SU-DHL-6 (cell line): Measurements from ENCODE around the gene CDSN.

Experiments
- H2AFZ ChIP-seq: fragments of 200-600 bp; sonication (generic); 2 replicates; pipeline ENCODE4 v1.6.1; 2014; ENCODE audit warnings: low read depth, mild to moderate bottlenecking, moderate library complexity, mixed read lengths, antibody characterized with exemption, low read length; ENCODE audit not compliant: severe bottlenecking
- H3F3A ChIP-seq: fragments of 200-600 bp; shearing (Covaris generic); 2 replicates; pipeline ENCODE4 v1.6.0; 2016; ENCODE audit warnings: antibody characterized with exemption, mild to moderate bottlenecking; ENCODE audit not compliant: insufficient read depth
- H3K27ac ChIP-seq: fragments of 200-600 bp; sonication (generic); 2 replicates; pipeline ENCODE4 v1.5.1; 2016; ENCODE audit warnings: low read depth, mild to moderate bottlenecking, low read length, moderate library complexity, mixed read lengths
- H3K27me3 ChIP-seq: fragments of 200-600 bp; sonication (generic), shearing (Covaris generic); 2 replicates; pipeline ENCODE4 v1.6.0; 2014; ENCODE audit warnings: mild to moderate bottlenecking, low read length
- H3K36me3 ChIP-seq: fragments of 200-600 bp; sonication (generic); 2 replicates; pipeline ENCODE4 v1.6.1; 2014; ENCODE audit warnings: mild to moderate bottlenecking, low read length, mixed read lengths
- H3K4me2 ChIP-seq: fragments of 300-600, 200-600 bp; shearing (Covaris generic), sonication (generic); 2 replicates; pipeline ENCODE4 v1.6.0; 2014; ENCODE audit warnings: low read length, low read depth, mild to moderate bottlenecking; ENCODE audit not compliant: poor library complexity, severe bottlenecking
- H3K4me3 ChIP-seq: fragments of 200-600 bp; sonication (generic); 2 replicates; pipeline ENCODE4 v1.5.1; 2014; ENCODE audit warnings: antibody characterized with exemption, low read length, mild to moderate bottlenecking, mixed read lengths; ENCODE audit not compliant: insufficient read depth, poor library complexity, severe bottlenecking
- H3K79me2 ChIP-seq: fragments of 200-600 bp; sonication (generic); 2 replicates; pipeline ENCODE4 v1.6.1; 2014; ENCODE audit warnings: mild to moderate bottlenecking, low read length, moderate library complexity; ENCODE audit not compliant: insufficient read depth
- H3K9ac ChIP-seq: fragments of 200-600 bp; sonication (generic); 2 replicates; pipeline ENCODE4 v1.7.0; 2014; ENCODE audit warnings: mild to moderate bottlenecking, low read length
- H3K9me2 ChIP-seq: fragments of 200-600 bp; sonication (generic); replicated peaks from 2 replicates; pipeline ENCODE4 v1.6.1; 2014; ENCODE audit warnings: low read length; ENCODE audit not compliant: insufficient read depth
- H3K9me3 ChIP-seq: fragments of 200-600 bp; sonication (generic); 2 replicates; pipeline ENCODE4 v1.6.1; 2014; ENCODE audit warnings: low read length, mixed read lengths; ENCODE audit not compliant: insufficient read depth
- H4K20me1 ChIP-seq: fragments of 200-600 bp; sonication (generic); 2 replicates; pipeline ENCODE4 v1.6.1; 2014; ENCODE audit warnings: low read depth, mild to moderate bottlenecking, antibody characterized with exemption, low read length, moderate library complexity, mixed read lengths
- CTCF ChIP-seq: fragments of 200-600 bp; sonication (generic); IDR thresholded peaks from one replicate; pipeline ENCODE4 v1.5.1; 2017; ENCODE audit warnings: antibody characterized with exemption, mild to moderate bottlenecking, low read length, moderate library complexity; ENCODE audit not compliant: insufficient read depth, poor library complexity, severe bottlenecking
- EZH2phosphoT487 ChIP-seq: fragments of 200-600 bp; sonication (generic), shearing (Covaris generic); conservative IDR thresholded peaks from 2 replicates; pipeline ENCODE4 v1.6.1; 2018; ENCODE audit warnings: mild to moderate bottlenecking, antibody characterized with exemption, low read length, moderate library complexity, mixed read lengths

The CDSN gene

GRCh38 chr6:31113861-31114540 is 6.2 kb downstream of the CDSN start:
- Histone ChIP-seq H3K79me2 (no peaks in the 10 kb centered on the region), H3K9me2 (no peaks in the 10 kb centered on the region), H3K9ac (no peak overlapping the region), H4K20me1 (no peaks in the 10 kb centered on the region), H2AFZ (no peak overlapping the region), H3K9me3 (no peaks in the 10 kb centered on the region), H3K36me3 (no peaks in the 10 kb centered on the region), H3K27ac (no peak overlapping the region), H3K27me3 (no peaks in the 10 kb centered on the region), H3F3A (no peaks in the 10 kb centered on the region), H3K4me3 (no peak overlapping the region), H3K4me2 (no peak overlapping the region)
- TF ChIP-seq EZH2phosphoT487 (no peak), CTCF (no peak)

GRCh38 chr6:31112478-31112877 is 7.8 kb downstream of the CDSN start, which contains the start of gene C6orf15:
C6orf15 (minus strand) TSS chr6:31112575; CDS start chr6:31112555, 20 bp downstream.
- H3K9ac ChIP-seq: no peak within 1 kb of the TSS
- H3K9me2 ChIP-seq: no peaks in the 10 kb centered on the region
- H3K9me3 ChIP-seq: no peaks in the 10 kb centered on the region
- H3F3A ChIP-seq: no peaks in the 10 kb centered on the region
- TF ChIP-seq EZH2phosphoT487: no peak
- TF ChIP-seq CTCF: no peak
- H3K36me3 ChIP-seq: no peaks in the 10 kb centered on the region
- no peak within 1 kb of the TSS for H3K4me3 ChIP-seq
- no peak within 1 kb of the TSS for H2AFZ ChIP-seq
- no peak within 1 kb of the TSS for H3K27ac ChIP-seq
- no peaks in the 10 kb centered on the region for H3K27me3 ChIP-seq
- H4K20me1 ChIP-seq: no peaks in the 10 kb centered on the region
- no peak within 1 kb of the TSS for H3K4me2 ChIP-seq
- no peaks in the 10 kb centered on the region for H3K79me2 ChIP-seq

DNA sequence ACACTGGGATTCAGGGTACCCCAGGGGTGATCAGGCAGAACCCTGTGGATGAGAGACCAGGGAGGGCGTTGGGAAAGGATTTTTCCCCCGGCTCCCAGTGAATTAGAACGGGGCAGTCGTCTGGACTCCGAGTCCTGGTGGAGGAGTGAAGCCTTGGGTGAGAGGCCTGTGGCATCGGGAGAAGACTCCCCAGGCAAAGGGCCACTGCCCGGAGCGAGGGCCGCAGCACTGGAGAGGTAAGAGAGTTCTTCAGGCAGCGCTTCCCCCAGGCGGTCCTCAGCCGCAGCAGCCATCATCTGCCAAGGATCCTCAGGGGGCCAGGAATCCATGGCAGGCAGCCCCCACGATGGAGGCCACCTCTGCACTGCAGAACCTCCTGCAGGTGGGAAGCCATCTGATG is 8.5 kb downstream of the CDSN start:
- no peak for TF ChIP-seq EZH2phosphoT487
- no peak for TF ChIP-seq CTCF
- no peaks in the 10 kb centered on the region for H3K27me3 ChIP-seq

More for the DNA sequence above, 8.5 kb downstream of the CDSN start:
- Histone ChIP-seq H3F3A (no peaks in the 10 kb centered on the region), H4K20me1 (no peaks in the 10 kb centered on the region), H3K27ac (no peak overlapping the region), H3K9ac (no peak overlapping the region), H3K79me2 (no peaks in the 10 kb centered on the region), H3K9me2 (no peaks in the 10 kb centered on the region), H3K4me2 (no peak overlapping the region), H3K4me3 (no peak overlapping the region), H3K9me3 (no peaks in the 10 kb centered on the region), H3K36me3 (no peaks in the 10 kb centered on the region), H2AFZ (no peak overlapping the region)
